ENCODE measurements around the gene SYT8. TPM values are rescaled to one million over a fixed set of nuclear protein-coding genes. Genes with fewer than 3 reads are reported as not detected.

The SYT8 gene
- total RNA-seq, 1 donor, result not detected

- peak; percentile 69 for TF ChIP-seq CTCF (IDR thresholded peaks at IDR 0.05; ENCODE audit: insufficient read depth, low read length)
- DNase-seq (ENCODE audit: low read depth), result peak; percentile 41
- H3K4me3 ChIP-seq (ENCODE audit: low read depth, low read length), result no peak overlapping the region
These were observed 41.7 kb downstream of the SYT8 start for GRCh38 chr11:1876361-1877063.

- TF ChIP-seq CTCF (IDR thresholded peaks at IDR 0.05; ENCODE audit: insufficient read depth, low read length), result no peak
- peak; percentile 38 for DNase-seq (ENCODE audit: low read depth)
- no peak overlapping the region for H3K4me3 ChIP-seq (ENCODE audit: low read depth, low read length)
These were observed 42.7 kb downstream of the SYT8 start for GRCh38 chr11:1877211-1878136.

- H3K4me3 ChIP-seq (ENCODE audit: low read depth, low read length), result no peak overlapping the region
- TF ChIP-seq CTCF (IDR thresholded peaks at IDR 0.05; ENCODE audit: insufficient read depth, low read length), result no peak
- DNase-seq (ENCODE audit: low read depth), result no peak
These were observed 43.6 kb downstream of the SYT8 start for GRCh38 chr11:1878137-1879031.

- no peak for DNase-seq (ENCODE audit: low read depth)
- H3K4me3 ChIP-seq (ENCODE audit: low read depth, low read length), result no peak overlapping the region
- no peak for TF ChIP-seq CTCF (IDR thresholded peaks at IDR 0.05; ENCODE audit: insufficient read depth, low read length)
These were observed 44.7 kb downstream of the SYT8 start for GRCh38 chr11:1879342-1879940.

GRCh38 chr11:1879941-1880720 lies 45.3 kb downstream of the SYT8 start:
- TF ChIP-seq CTCF (IDR thresholded peaks at IDR 0.05; ENCODE audit: insufficient read depth, low read length), result no peak
- peak; percentile 59 for DNase-seq (ENCODE audit: low read depth)

More at GRCh38 chr11:1879941-1880720, 45.3 kb downstream of the SYT8 start:
- H3K4me3 ChIP-seq (ENCODE audit: low read depth, low read length), result no peak overlapping the region

Data from fibroblast of the aortic adventitia (primary cell).